Endothelial cell (in vitro differentiated cells): Measurements from ENCODE around the gene PLAC9. TPM values are rescaled to one million over a fixed set of nuclear protein-coding genes. Genes with fewer than 3 reads are reported as not detected.

ENCODE experiments used
- DNase-seq: peaks from one replicate; pipeline ENCODE4 v3.0.0; 2021; ENCODE audit warnings: low spot score
- H3K27ac Mint-ChIP-seq: one replicate; pipeline ENCODE4 v1.8.0; 2021; ENCODE audit warnings: mixed read lengths, inconsistent platforms; ENCODE audit not compliant: unreplicated experiment
- H3K27me3 Mint-ChIP-seq: one replicate; pipeline ENCODE4 v1.8.0; 2021; ENCODE audit warnings: mild to moderate bottlenecking, moderate library complexity, mixed read lengths, inconsistent platforms; ENCODE audit not compliant: unreplicated experiment
- H3K36me3 Mint-ChIP-seq: one replicate; pipeline ENCODE4 v1.8.0; 2021; ENCODE audit warnings: mild to moderate bottlenecking, low read depth, mixed read lengths, inconsistent platforms; ENCODE audit not compliant: unreplicated experiment
- H3K4me1 Mint-ChIP-seq: one replicate; pipeline ENCODE4 v1.8.0; 2021; ENCODE audit warnings: mild to moderate bottlenecking, mixed read lengths, inconsistent platforms; ENCODE audit not compliant: unreplicated experiment
- H3K4me3 Mint-ChIP-seq: one replicate; pipeline ENCODE4 v1.8.0; 2021; ENCODE audit warnings: mild to moderate bottlenecking, mixed read lengths, inconsistent platforms; ENCODE audit not compliant: unreplicated experiment
- H3K9me3 Mint-ChIP-seq: one replicate; pipeline ENCODE4 v1.8.0; 2021; ENCODE audit warnings: mixed read lengths, inconsistent platforms; ENCODE audit not compliant: unreplicated experiment
- total RNA-seq: library from RNA; stranded (reverse); fragmentation: NEBNext Ultra II Directional; extraction: Animal tissue kit (Norgen Biotek cat#: 25700); gene quantifications from one replicate; pipeline ENCODE4 v1.2.1, GENCODE V29; 2021; ENCODE audit not compliant: unreplicated experiment
- TF ChIP-seq, protein P1 (sequence below): fragments of 200-600 bp; sonication (generic); IDR thresholded peaks from one replicate; pipeline ENCODE4 v1.5.0; 2021; ENCODE audit warnings: antibody characterized with exemption; ENCODE audit not compliant: unreplicated experiment

The PLAC9 gene
- total RNA-seq, 1 donor from 2014 or later, result not detected

DNA sequence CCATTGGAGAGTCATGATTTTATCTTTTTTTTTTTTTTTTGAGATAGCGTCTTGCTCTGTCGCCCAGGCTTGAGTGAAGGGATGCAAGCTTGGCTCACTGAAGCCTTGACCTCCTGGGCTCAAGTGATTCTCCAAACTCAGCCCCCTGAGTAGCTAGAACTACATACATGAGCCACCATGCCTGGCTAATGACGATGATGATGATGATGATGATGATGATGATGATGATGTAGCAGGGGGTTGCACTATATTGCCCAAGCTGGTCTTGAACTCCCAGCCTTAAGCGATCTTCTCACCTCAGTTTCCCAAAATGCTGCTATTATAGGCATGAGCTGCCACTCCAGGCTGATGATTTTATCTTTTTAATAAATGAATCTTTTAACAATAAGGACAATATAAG lies 13.9 kb upstream of the PLAC9 start:
- Mint-ChIP-seq H3K9me3 (no peaks in the 10 kb centered on the region), H3K4me1 (no peaks in the 10 kb centered on the region), H3K4me3 (no peak overlapping the region), H3K27ac (no peak overlapping the region), H3K27me3 (peaks cover 2% of the 10 kb centered on the region), H3K36me3 (no peaks in the 10 kb centered on the region)
- TF ChIP-seq, protein P1, sequence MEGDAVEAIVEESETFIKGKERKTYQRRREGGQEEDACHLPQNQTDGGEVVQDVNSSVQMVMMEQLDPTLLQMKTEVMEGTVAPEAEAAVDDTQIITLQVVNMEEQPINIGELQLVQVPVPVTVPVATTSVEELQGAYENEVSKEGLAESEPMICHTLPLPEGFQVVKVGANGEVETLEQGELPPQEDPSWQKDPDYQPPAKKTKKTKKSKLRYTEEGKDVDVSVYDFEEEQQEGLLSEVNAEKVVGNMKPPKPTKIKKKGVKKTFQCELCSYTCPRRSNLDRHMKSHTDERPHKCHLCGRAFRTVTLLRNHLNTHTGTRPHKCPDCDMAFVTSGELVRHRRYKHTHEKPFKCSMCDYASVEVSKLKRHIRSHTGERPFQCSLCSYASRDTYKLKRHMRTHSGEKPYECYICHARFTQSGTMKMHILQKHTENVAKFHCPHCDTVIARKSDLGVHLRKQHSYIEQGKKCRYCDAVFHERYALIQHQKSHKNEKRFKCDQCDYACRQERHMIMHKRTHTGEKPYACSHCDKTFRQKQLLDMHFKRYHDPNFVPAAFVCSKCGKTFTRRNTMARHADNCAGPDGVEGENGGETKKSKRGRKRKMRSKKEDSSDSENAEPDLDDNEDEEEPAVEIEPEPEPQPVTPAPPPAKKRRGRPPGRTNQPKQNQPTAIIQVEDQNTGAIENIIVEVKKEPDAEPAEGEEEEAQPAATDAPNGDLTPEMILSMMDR, result no peak
- no peak for DNase-seq

DNA sequence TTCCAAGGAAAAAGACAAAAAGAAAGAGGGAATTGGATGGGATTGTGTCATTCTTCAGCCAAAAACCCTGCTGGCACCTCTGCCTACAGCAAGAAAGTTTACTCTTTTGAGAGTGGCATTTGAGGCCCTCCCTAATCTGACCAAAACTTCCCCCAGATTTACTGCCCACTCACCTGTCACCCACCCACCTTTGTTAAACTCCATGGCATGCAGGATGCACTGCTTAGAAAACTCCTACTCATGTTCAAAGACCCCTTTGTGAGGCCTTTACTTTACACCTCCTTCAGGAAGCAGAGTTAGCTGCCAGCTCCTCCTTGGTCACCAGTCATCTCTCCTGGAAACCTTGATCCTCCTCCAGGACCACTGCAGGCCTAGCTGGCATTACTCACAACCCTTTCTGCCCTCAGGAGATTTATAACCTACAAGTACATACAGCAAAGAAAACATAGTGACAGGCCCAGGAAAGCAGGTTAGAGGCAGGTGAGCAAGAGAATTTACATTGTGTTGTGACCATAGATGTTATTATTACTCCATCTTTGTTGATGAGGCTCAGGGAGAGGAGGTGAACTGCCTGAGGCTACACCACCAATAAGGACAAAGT lies 10.3 kb upstream of the PLAC9 start:
- Mint-ChIP-seq H3K9me3 (no peaks in the 10 kb centered on the region), H3K4me3 (no peak overlapping the region), H3K27me3 (peaks cover 2% of the 10 kb centered on the region), H3K36me3 (no peaks in the 10 kb centered on the region), H3K27ac (no peak overlapping the region), H3K4me1 (no peaks in the 10 kb centered on the region)
- no peak for DNase-seq
- TF ChIP-seq, protein P1, result no peak

DNA sequence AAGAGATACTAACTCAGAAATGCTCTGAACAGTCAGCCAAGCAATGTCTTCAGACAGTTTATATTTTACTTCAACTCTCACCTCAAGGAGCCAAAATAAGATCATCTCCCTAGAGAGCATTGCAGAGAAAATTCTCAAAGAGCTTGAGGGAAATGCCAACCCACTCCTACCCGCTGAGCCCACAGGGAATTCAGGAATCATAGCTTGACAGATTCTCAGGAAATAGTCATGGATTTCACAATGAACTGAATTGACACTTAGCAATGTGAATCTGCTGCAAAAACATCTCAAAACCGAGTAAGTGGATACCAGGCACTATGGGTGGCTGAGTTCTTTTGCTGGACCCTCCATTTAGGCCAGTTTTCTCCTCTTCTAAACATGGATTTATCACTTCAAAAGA lies 9.8 kb upstream of the PLAC9 start:
- Mint-ChIP-seq H3K27ac (no peak overlapping the region), H3K4me3 (no peak overlapping the region), H3K4me1 (no peaks in the 10 kb centered on the region), H3K36me3 (no peaks in the 10 kb centered on the region), H3K27me3 (peaks cover 2% of the 10 kb centered on the region), H3K9me3 (no peaks in the 10 kb centered on the region)
- DNase-seq, result no peak
- TF ChIP-seq, protein P1, result no peak

DNA sequence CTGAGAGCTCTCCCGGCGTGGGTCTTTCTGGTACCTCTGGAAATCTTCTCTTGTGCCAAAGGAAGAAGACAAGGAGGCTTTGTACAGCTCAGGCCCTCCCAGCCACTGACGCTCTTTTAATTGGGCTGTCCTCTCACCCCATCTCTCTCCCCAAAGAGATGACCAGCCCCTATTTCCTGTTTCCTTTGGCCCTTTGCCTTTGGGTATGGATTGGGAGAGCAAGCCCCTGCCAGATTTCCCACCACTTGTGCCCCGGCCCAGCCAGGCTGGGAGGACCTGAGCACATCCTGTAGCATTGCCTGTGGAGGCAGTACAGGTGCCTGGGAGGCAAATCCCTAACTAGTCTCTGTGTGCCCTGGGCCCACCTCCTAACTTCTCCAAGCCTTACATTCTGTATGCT lies 5.7 kb upstream of the PLAC9 start:
- peaks cover 2% of the 10 kb centered on the region for H3K27me3 Mint-ChIP-seq
- no peak for DNase-seq
- TF ChIP-seq, protein P1, result no peak
- H3K4me3 Mint-ChIP-seq, result no peak overlapping the region
- no peaks in the 10 kb centered on the region for H3K4me1 Mint-ChIP-seq
- no peaks in the 10 kb centered on the region for H3K9me3 Mint-ChIP-seq
- no peaks in the 10 kb centered on the region for H3K36me3 Mint-ChIP-seq
- H3K27ac Mint-ChIP-seq, result no peak overlapping the region

DNA sequence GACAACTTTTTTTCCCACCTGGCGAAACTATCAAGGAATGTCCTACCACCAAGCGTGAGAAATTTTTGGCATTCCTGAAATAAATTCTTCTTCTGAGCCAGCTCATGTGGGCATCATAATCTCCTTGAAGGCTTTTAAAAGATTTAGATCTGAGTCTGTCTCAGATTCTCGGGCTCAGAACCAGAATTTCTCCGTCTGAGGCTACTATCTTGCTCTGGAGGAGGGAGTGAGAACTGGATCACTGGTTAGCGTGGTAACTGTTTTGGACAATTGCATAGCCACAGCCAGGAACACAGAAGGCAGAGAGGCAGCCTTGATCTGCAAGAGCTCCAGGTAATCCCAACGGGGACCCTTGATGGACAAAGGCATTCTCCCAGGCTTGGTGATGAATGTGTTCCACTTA lies 1.0 kb upstream of the PLAC9 start:
- Mint-ChIP-seq H3K36me3 (no peaks in the 10 kb centered on the region), H3K4me3 (no peak overlapping the region), H3K9me3 (no peaks in the 10 kb centered on the region), H3K27ac (no peak overlapping the region), H3K4me1 (no peaks in the 10 kb centered on the region), H3K27me3 (peaks cover 1% of the 10 kb centered on the region)
- TF ChIP-seq, protein P1, result no peak
- no peak for DNase-seq
